ENCODE data around the gene CT45A9. TPM values are rescaled to one million over a fixed set of nuclear protein-coding genes. Genes with fewer than 3 reads are reported as not detected.
"Not testable (repeated sequence)": the region's sequence is repeated elsewhere in the genome, so short reads cannot be mapped to it uniquely, and the experiment has no call there.

Gene CT45A9
- total and polyA plus RNA-seq, 8 donors = not detected

DNA sequence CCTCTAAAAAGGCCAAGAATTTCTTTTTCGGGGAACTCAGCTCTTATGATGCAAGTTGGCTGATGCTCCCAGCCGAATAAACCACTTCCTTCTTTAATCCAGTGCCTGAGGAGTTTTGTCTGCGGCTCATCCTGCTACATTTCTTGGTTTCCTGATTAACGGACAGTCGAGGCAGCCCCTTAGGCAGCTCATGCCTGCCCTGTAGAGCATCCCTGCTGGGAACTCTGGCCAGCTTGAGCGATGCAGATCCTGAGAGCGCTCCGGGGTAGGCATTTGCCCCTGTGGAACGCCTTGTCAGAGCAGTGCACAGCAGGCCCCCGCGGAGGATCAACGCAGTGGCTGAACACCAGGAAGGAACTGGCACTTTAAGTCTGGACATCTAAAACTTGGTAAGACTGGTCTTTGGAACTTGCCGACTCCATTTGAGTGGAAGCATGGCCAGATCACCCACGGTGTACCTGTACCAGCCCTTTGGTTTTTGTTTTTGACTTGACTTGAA is 18.5 kb upstream of the CT45A9 start:
- Histone ChIP-seq H3K27ac (no peak overlapping the region), H3K4me3 (no peak overlapping the region), H3K36me3 (no peaks in the 10 kb centered on the region), H3K27me3 (no peaks in the 10 kb centered on the region), H3K4me1 (no peaks in the 10 kb centered on the region), H3K9me3 (no peaks in the 10 kb centered on the region)
- ATAC-seq (no peak), DNase-seq (no peak), FAIRE-seq (no peak)
- intact Hi-C loops (cut with DNase I) = no loop called here
- TF ChIP-seq, protein P1, sequence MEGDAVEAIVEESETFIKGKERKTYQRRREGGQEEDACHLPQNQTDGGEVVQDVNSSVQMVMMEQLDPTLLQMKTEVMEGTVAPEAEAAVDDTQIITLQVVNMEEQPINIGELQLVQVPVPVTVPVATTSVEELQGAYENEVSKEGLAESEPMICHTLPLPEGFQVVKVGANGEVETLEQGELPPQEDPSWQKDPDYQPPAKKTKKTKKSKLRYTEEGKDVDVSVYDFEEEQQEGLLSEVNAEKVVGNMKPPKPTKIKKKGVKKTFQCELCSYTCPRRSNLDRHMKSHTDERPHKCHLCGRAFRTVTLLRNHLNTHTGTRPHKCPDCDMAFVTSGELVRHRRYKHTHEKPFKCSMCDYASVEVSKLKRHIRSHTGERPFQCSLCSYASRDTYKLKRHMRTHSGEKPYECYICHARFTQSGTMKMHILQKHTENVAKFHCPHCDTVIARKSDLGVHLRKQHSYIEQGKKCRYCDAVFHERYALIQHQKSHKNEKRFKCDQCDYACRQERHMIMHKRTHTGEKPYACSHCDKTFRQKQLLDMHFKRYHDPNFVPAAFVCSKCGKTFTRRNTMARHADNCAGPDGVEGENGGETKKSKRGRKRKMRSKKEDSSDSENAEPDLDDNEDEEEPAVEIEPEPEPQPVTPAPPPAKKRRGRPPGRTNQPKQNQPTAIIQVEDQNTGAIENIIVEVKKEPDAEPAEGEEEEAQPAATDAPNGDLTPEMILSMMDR (IDR thresholded peaks at IDR 0.05) = no peak
- WGBS, 2 donors = 78 to 79% methylated on average over 14 of the region's 14 CpGs

DNA sequence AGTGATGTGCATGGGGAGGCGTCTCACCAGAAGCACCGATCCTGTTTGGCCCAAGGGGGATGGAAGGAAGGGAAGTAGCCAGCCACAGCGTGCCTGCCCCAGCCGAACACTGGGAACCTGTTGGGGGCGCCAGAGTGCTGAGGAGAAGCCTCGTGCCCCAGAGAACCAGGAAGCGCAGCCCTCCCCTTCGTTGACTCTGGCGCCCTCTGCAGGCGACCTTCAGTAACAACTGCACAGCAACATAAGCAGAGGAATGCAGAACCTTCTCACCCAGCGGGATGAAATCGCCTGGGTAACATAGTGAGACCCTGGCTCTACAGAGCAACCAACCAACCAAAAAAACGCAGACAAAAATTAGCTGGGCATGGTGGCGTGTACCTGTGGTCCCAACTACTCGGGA is 17.4 kb upstream of the CT45A9 start:
- H3K4me3 ChIP-seq; H3K27ac ChIP-seq; DNase-seq; H3K9me3 ChIP-seq; ATAC-seq; H3K4me1 ChIP-seq; H3K36me3 ChIP-seq; intact Hi-C loops (cut with DNase I); H3K27me3 ChIP-seq; FAIRE-seq: not testable (repeated sequence)
- WGBS, 2 donors = 58 to 65% methylated on average over 12 to 15 of the region's 15 CpGs

DNA sequence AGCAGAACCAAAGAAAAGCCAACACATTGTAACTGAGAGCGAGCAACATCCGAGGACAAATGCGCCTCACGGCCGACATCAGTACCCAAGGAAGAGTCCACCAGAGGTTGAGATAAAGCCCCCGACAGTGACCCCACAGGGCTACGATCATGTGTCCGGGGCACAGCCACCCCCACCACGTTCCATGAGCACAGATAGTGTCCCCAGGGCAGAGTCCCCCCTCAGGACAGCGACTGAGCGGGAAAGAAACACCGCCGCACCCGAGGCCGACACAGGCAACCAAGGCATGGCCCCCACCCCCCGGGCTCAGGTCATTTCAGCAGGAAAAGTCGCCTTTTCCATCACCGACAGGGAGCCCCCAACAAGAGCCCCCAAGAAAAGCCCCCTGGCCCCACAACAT is 16.6 kb upstream of the CT45A9 start:
- ATAC-seq; H3K27ac ChIP-seq; H3K27me3 ChIP-seq; FAIRE-seq; H3K36me3 ChIP-seq; intact Hi-C loops (cut with DNase I); H3K4me1 ChIP-seq; H3K4me3 ChIP-seq; H3K9me3 ChIP-seq: not testable (repeated sequence)
- WGBS, 2 donors = 81 to 83% methylated on average over 10 of the region's 18 CpGs
- DNase-seq = peak in 1 of 6 donors; percentile 35

DNA sequence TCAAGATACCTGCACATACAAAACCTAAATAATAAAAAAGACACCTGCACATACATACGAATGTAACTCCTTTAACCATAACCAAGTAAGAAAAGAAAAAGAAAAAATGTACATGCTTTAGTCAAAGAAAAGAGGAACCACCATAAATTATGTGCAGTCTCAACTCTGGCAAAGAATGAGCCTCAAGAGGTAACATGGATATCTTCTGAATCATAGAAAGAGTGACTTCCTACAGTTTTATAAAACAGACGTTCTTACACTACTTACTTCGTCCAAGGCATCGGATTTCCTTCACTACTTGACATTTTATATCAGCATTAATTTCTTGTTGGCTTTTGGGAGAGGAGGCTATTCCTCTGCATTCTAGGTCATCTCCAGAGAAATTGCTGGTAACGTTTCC is 11.1 kb upstream of the CT45A9 start:
- H3K4me3 ChIP-seq; H3K27ac ChIP-seq; H3K9me3 ChIP-seq; H3K27me3 ChIP-seq; FAIRE-seq; DNase-seq; intact Hi-C loops (cut with DNase I); ATAC-seq; H3K4me1 ChIP-seq; H3K36me3 ChIP-seq: not testable (repeated sequence)
- 38 to 41% methylated on average over 4 of the region's 5 CpGs for WGBS, 2 donors

DNA sequence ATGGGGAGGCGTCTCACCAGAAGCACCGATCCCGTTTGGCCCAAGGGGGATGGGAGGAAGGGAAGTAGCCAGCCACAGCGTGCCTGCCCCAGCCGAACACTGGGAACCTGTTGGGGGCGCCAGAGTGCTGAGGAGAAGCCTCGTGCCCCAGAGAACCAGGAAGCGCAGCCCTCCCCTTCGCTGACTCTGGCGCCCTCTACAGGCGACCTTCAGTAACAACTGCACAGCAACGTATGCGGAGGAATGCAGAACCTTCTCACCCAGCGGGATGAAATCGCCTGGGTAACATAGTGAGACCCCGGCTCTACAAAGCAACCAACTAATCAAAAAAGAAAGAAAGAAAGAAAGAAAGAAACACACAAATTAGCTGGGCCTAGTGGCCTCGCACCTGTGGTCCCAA is 17.2 kb downstream of the CT45A9 start, which contains the start of gene CT45A8:
Gene CT45A8, minus strand, starts transcription at position 101 of the 400 bp plus-strand sequence. CDS start 3,755 bp downstream, outside the sequence.
- WGBS, 2 donors = no CpG with 5 or more reads among the region's 17 CpGs
- H3K9me3 ChIP-seq; H3K4me1 ChIP-seq; intact Hi-C loops (cut with DNase I); FAIRE-seq; H3K4me3 ChIP-seq; H3K36me3 ChIP-seq; DNase-seq; H3K27ac ChIP-seq; H3K27me3 ChIP-seq; ATAC-seq: not testable (repeated sequence)

DNA sequence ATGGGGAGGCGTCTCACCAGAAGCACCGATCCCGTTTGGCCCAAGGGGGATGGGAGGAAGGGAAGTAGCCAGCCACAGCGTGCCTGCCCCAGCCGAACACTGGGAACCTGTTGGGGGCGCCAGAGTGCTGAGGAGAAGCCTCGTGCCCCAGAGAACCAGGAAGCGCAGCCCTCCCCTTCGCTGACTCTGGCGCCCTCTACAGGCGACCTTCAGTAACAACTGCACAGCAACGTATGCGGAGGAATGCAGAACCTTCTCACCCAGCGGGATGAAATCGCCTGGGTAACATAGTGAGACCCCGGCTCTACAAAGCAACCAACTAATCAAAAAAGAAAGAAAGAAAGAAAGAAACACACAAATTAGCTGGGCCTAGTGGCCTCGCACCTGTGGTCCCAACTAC is 34.4 kb downstream of the CT45A9 start, which contains the start of gene CT45A7:
Gene CT45A7, minus strand, starts transcription at position 101 of the 400 bp plus-strand sequence. CDS start 3,747 bp downstream, outside the sequence.
- H3K4me3 ChIP-seq; intact Hi-C loops (cut with DNase I); ATAC-seq; FAIRE-seq; H3K36me3 ChIP-seq; H3K27me3 ChIP-seq; H3K4me1 ChIP-seq; H3K9me3 ChIP-seq; DNase-seq; H3K27ac ChIP-seq: not testable (repeated sequence)
- WGBS, 2 donors = no CpG with 5 or more reads among the region's 17 CpGs

DNA sequence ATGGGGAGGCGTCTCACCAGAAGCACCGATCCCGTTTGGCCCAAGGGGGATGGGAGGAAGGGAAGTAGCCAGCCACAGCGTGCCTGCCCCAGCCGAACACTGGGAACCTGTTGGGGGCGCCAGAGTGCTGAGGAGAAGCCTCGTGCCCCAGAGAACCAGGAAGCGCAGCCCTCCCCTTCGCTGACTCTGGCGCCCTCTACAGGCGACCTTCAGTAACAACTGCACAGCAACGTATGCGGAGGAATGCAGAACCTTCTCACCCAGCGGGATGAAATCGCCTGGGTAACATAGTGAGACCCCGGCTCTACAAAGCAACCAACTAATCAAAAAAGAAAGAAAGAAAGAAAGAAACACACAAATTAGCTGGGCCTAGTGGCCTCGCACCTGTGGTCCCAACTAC is 51.7 kb downstream of the CT45A9 start, which contains the start of gene CT45A2:
Gene CT45A2, minus strand, starts transcription at position 101 of the 400 bp plus-strand sequence. CDS start 3,747 bp downstream, outside the sequence.
- H3K9me3 ChIP-seq; ATAC-seq; FAIRE-seq; H3K27ac ChIP-seq; DNase-seq; H3K4me3 ChIP-seq; H3K4me1 ChIP-seq; H3K36me3 ChIP-seq; intact Hi-C loops (cut with DNase I); H3K27me3 ChIP-seq: not testable (repeated sequence)
- WGBS, 2 donors = no CpG with 5 or more reads among the region's 17 CpGs

Other genes starting within 250 kb of the CT45A9 start
- not detected for gene CT45A1, start 158.2 kb downstream of the CT45A9 start, total RNA-seq
- gene CT45A1, start 158.2 kb downstream of the CT45A9 start, polyA plus RNA-seq = not detected
- not detected for gene CT45A3, start 103.6 kb downstream of the CT45A9 start, total RNA-seq
- not detected for gene CT45A3, start 103.6 kb downstream of the CT45A9 start, polyA plus RNA-seq
- gene CT45A5, start 86.3 kb downstream of the CT45A9 start, total RNA-seq = not detected
- gene CT45A5, start 86.3 kb downstream of the CT45A9 start, polyA plus RNA-seq = not detected
- gene CT45A6, start 69.0 kb downstream of the CT45A9 start, total RNA-seq = not detected
- not detected for gene CT45A6, start 69.0 kb downstream of the CT45A9 start, polyA plus RNA-seq
- gene CT45A2, start 51.8 kb downstream of the CT45A9 start, total RNA-seq = not detected
- not detected for gene CT45A2, start 51.8 kb downstream of the CT45A9 start, polyA plus RNA-seq
- gene CT45A7, start 34.5 kb downstream of the CT45A9 start, total RNA-seq = not detected
- not detected for gene CT45A7, start 34.5 kb downstream of the CT45A9 start, polyA plus RNA-seq
- not detected for gene CT45A8, start 17.3 kb downstream of the CT45A9 start, total RNA-seq
- not detected for gene CT45A8, start 17.3 kb downstream of the CT45A9 start, polyA plus RNA-seq
- gene CT45A10, start 21.6 kb upstream of the CT45A9 start, total RNA-seq = not detected
- gene CT45A10, start 21.6 kb upstream of the CT45A9 start, polyA plus RNA-seq = not detected
- under 1 TPM in 1 of 6 donors, not detected in 5; 0.47 TPM for gene SAGE1, start 21.9 kb upstream of the CT45A9 start, total RNA-seq
- gene SAGE1, start 21.9 kb upstream of the CT45A9 start, polyA plus RNA-seq = not detected
- gene MMGT1, start 102.2 kb upstream of the CT45A9 start, total RNA-seq = 10 to 100 TPM in 4 of 6 donors, 1 to 10 TPM in 2; 6.7 to 15.6 (median 11.7) TPM
- 1 to 10 TPM; 1.4 to 7.0 TPM for gene MMGT1, start 102.2 kb upstream of the CT45A9 start, polyA plus RNA-seq
- gene SLC9A6, start 113.6 kb upstream of the CT45A9 start, total RNA-seq = 1 to 10 TPM; 2.1 to 8.3 (median 4.4) TPM
- gene SLC9A6, start 113.6 kb upstream of the CT45A9 start, polyA plus RNA-seq = 1 to 10 TPM; 2.8 to 6.2 TPM

All from pancreas (tissue), 10 donors.